Sigmoid colon (tissue), 4 donors: ENCODE measurements around the gene HK1.
"Not testable (repeated sequence)": the region's sequence is repeated elsewhere in the genome, so short reads cannot be mapped to it uniquely, and the experiment has no call there.

Source experiments
- CTCF ChIP-seq, 4 experiments: fragments of 450-650 bp in 3 of 4; fragments of 200-600 bp in 1 of 4; IDR thresholded peaks; one replicate each; pipeline ENCODE4 v1.5.1; 2016 to 2019; ENCODE audit warnings: antibody characterized with exemption in 4 of 4, mild to moderate bottlenecking in 3 of 4, moderate library complexity in 2 of 4
- EP300 ChIP-seq, 4 donors: sonication (generic); formaldehyde crosslinking; IDR thresholded peaks; one replicate each; pipeline ENCODE4 v1.6.1; 2017; ENCODE audit warnings: antibody characterized with exemption in 4 of 4

GRCh38 chr10:69308304-69308703 lies 30.0 kb downstream of the HK1 start:
- TF ChIP-seq CTCF, EP300 (IDR thresholded peaks at IDR 0.05): not testable (repeated sequence)
